Colon (tissue), 2 donors: ENCODE data around the gene EIF6.
"Not testable (repeated sequence)": the region's sequence is repeated elsewhere in the genome, so short reads cannot be mapped to it uniquely, and the experiment has no call there.

Source experiments
- FAIRE-seq: peaks from 2 replicates; lab custom pipeline; 2012; peaks lifted over from hg19 to GRCh38; lab: Jason Lieb, UNC
- donor health status: control.
- donor health status: control.

EIF6 gene

GRCh38 chr20:35277531-35278395 lies 6.8 kb downstream of the EIF6 start, which contains the start of gene MMP24OS:
Gene MMP24OS (minus strand): TSS chr20:35278122. CDS start chr20:35277929, 193 bp downstream.
- FAIRE-seq, result no peak

- FAIRE-seq, result no peak
Observed at GRCh38 chr20:35277127-35277526, 7.4 kb downstream of the EIF6 start.

- FAIRE-seq, result no peak
Observed at GRCh38 chr20:35276408-35276807, 8.2 kb downstream of the EIF6 start.

GRCh38 chr20:35275741-35276251 lies 8.8 kb downstream of the EIF6 start:
- FAIRE-seq, result no peak

GRCh38 chr20:35274172-35275092 lies 10.1 kb downstream of the EIF6 start:
- no peak for FAIRE-seq

GRCh38 chr20:35273449-35274171 lies 11.0 kb downstream of the EIF6 start:
- FAIRE-seq, result no peak

GRCh38 chr20:35271904-35272303 lies 12.7 kb downstream of the EIF6 start:
- no peak for FAIRE-seq

- FAIRE-seq, result no peak
Observed at GRCh38 chr20:35271073-35271882, 13.3 kb downstream of the EIF6 start.

- no peak for FAIRE-seq
Observed at GRCh38 chr20:35270021-35270902, 14.3 kb downstream of the EIF6 start.

- no peak for FAIRE-seq
Observed at GRCh38 chr20:35269055-35269781, 15.4 kb downstream of the EIF6 start.

GRCh38 chr20:35267092-35267491 lies 17.5 kb downstream of the EIF6 start:
- no peak for FAIRE-seq

- no peak for FAIRE-seq
Observed at GRCh38 chr20:35264755-35265154, 19.8 kb downstream of the EIF6 start.

GRCh38 chr20:35263532-35264341 lies 20.8 kb downstream of the EIF6 start:
- no peak for FAIRE-seq

GRCh38 chr20:35262731-35263531 lies 21.6 kb downstream of the EIF6 start:
- FAIRE-seq, result not testable (repeated sequence)

- FAIRE-seq, result not testable (repeated sequence)
Observed at GRCh38 chr20:35262321-35262720, 22.3 kb downstream of the EIF6 start.

- FAIRE-seq, result no peak
Observed at GRCh38 chr20:35260426-35260825, 24.1 kb downstream of the EIF6 start.

- no peak for FAIRE-seq
Observed at GRCh38 chr20:35257175-35257909, 27.2 kb downstream of the EIF6 start.
